BJ (cell line): ENCODE results near the gene NGLY1. TPM values are rescaled to one million over a fixed set of nuclear protein-coding genes. Genes with fewer than 3 reads are reported as not detected.

Experiments used
- CTCF ChIA-PET: fragments of 350-600 bp; formaldehyde crosslinking; extraction: SDS; loops from one replicate; lab custom pipeline; 2021; ENCODE audit warnings: antibody characterized with exemption, inconsistent platforms; lab: Yijun Ruan, JAX
- POLR2A ChIA-PET: fragments of 300-600 bp; sonication (Branson Sonifier 250); formaldehyde crosslinking; extraction: SDS; loops from one replicate; lab custom pipeline; 2021; ENCODE audit warnings: antibody characterized with exemption; lab: Charles Lee
- DNase-seq: peaks from one replicate; pipeline ENCODE4 v3.0.0-alpha.2; 2011; ENCODE audit warnings: low read depth
- H3K27me3 ChIP-seq: 2 replicates; pipeline ENCODE4 v1.6.0; 2011; ENCODE audit warnings: low read length; ENCODE audit not compliant: control insufficient read depth, insufficient read depth
- H3K36me3 ChIP-seq: 2 replicates; pipeline ENCODE4 v1.5.1; 2011; ENCODE audit warnings: low read length; ENCODE audit not compliant: control insufficient read depth, insufficient read depth
- H3K4me3 ChIP-seq: 2 replicates; pipeline ENCODE4 v1.5.1; 2011; ENCODE audit warnings: low read depth, mild to moderate bottlenecking, control low read depth, low read length
- polyA plus RNA-seq: library from polyadenylated mRNA; depleted of rRNA; stranded (reverse); fragments of >200 nt; gene quantifications from 2 replicates; pipeline ENCODE4 v1.2.3, GENCODE V29; 2011
- TF ChIP-seq, protein P1 (sequence below): IDR thresholded peaks from 2 replicates; pipeline ENCODE4 v1.5.1; 2011; ENCODE audit warnings: low read depth, mild to moderate bottlenecking, control low read depth, inconsistent platforms, low read length, moderate library complexity; ENCODE audit not compliant: insufficient read depth

NGLY1 gene
- polyA plus RNA-seq, 1 experiment: 8.2 TPM

DNA sequence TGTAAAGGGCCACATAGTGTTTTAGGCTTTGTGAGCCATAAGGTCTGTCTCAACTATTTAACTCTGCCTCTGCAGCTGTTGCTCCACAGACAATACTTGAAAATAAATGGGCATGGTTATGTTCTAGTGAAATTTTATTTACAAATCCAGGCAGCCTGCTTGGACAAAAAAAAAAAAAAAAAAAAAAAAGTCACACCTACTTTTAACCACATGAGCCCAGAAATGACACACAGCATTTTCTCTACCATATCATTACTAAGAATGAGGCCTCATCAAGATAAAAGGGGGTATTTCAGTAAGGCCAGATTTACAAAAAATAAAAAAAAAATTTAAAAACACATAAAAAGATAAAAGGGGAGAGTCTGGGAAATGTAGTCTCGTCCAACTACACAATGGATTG, 1.7 kb upstream of the NGLY1 start:
- ChIA-PET CTCF (no interaction called here), POLR2A (no interaction called here)
- no peak for DNase-seq
- no peaks in the 10 kb centered on the region for H3K36me3 ChIP-seq
- H3K4me3 ChIP-seq: no peak overlapping the region
- H3K27me3 ChIP-seq: no peaks in the 10 kb centered on the region
- TF ChIP-seq, protein P1, sequence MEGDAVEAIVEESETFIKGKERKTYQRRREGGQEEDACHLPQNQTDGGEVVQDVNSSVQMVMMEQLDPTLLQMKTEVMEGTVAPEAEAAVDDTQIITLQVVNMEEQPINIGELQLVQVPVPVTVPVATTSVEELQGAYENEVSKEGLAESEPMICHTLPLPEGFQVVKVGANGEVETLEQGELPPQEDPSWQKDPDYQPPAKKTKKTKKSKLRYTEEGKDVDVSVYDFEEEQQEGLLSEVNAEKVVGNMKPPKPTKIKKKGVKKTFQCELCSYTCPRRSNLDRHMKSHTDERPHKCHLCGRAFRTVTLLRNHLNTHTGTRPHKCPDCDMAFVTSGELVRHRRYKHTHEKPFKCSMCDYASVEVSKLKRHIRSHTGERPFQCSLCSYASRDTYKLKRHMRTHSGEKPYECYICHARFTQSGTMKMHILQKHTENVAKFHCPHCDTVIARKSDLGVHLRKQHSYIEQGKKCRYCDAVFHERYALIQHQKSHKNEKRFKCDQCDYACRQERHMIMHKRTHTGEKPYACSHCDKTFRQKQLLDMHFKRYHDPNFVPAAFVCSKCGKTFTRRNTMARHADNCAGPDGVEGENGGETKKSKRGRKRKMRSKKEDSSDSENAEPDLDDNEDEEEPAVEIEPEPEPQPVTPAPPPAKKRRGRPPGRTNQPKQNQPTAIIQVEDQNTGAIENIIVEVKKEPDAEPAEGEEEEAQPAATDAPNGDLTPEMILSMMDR: no peak

DNA sequence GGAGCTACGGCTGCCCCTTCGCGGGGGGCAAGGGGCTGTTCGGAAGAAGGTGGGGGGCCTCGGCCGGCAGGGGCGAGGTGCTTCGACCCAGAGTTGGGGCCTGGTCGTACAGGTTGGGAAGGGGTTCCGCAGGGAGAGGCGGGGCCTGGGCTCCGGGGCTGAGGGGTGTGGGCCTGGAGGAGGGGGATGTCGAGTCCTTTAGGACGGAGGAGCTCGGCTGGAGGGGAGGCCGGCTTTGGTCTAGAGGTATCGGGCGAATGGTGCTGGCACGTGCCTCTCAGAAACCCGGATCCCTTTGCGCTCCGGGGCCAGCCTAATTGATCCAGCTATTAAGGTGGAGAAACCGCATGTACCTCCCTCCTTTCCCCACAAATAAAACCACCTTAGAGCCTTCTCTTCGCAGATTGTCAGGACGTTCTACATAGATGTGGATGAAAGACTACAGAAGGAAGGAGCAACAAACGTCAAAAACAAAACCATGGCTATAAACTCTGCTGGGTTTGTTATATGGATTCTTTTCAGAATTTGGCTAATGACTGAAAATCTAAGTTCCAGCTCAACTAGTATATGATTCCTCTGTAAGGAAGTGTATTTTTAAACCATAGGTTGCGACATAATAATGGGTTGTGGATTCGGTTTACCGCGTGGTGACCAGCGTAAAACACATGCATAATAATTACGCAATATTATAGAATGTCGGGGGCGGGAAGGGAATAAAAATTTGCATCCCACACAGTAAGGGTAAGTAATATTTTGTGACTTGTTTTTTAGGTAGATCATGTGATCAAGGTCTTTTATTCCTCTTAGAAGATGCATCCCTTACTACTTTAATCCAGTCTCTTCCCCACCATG, 644 bp upstream of the NGLY1 start:
- Histone ChIP-seq H3K4me3 (peak overlapping the region; percentile 88), H3K27me3 (no peaks in the 10 kb centered on the region), H3K36me3 (no peaks in the 10 kb centered on the region)
- DNase-seq: no peak
- TF ChIP-seq, protein P1: no peak
- POLR2A ChIA-PET: no interaction called here
- CTCF ChIA-PET: interaction anchor here (1.4 kb wide), 1 partner anchor 135 kb away, joined by 4 read pairs; no protein-coding TSS in a partner anchor

DNA sequence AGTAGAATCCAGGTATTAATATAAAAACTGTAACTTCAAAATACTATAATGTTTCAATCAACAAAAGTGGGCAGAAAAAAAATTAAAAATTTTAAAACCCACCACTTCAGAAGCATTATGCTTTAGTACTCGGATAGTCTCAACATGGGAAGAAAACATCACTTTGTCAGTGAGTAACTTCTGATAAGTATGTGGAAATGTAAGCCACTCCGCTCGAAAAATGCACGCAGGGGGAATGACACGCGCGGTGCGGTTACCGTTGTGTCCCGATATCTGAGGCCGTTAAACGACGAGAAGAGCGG, 656 bp downstream of the NGLY1 start:
- no peak for DNase-seq
- POLR2A ChIA-PET: interaction anchor here (0.6 kb wide), 1 partner anchor 133 kb away, joined by 6 read pairs; no protein-coding TSS in a partner anchor
- TF ChIP-seq, protein P1: no peak
- no peaks in the 10 kb centered on the region for H3K27me3 ChIP-seq
- H3K4me3 ChIP-seq: peak overlapping the region; percentile 94
- H3K36me3 ChIP-seq: no peaks in the 10 kb centered on the region; the same call in 1 of the 2 replicates
- CTCF ChIA-PET: no interaction called here

DNA sequence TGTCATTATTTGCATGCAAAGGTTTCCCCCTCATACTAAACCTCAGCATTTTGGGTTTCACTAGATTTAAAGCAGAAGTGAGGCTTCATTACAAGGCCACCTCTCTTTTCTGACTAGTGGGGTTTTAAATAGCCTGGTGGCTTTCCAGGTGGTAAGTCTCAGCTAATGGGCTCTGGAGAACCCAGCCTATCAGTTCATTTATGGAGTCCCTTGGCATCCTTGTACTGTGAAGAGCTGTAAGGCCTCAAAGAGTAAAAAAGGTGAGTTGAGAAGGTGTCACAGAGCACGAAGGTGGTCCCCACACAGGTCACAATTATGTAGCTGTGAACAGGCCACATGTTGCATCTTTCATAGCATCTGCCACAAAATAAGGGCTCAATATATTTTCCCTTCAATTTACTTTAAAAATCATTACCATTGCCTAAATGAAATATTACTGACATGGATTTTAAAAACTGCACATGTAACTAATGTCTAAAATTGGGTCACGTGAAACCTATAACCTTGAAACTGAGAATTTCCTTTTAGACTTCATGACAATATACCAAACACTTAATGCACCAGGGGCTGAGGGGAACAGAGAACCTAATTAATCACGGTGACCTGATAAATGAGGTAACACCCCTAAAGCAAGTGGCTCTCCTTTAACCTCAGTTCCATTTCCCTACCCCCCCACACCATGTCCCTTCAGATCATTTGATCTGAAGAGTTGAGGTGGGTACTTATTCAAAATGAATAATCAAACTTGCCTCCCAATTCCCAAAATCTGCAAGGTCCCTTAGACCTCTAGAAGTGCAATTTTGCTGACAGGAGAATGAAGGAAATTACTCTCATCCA, 1.3 kb downstream of the NGLY1 start:
- H3K4me3 ChIP-seq: peak overlapping the region; percentile 94
- CTCF ChIA-PET: no interaction called here
- POLR2A ChIA-PET: no interaction called here

More for the DNA sequence above, 1.3 kb downstream of the NGLY1 start:
- no peak for DNase-seq
- Histone ChIP-seq H3K27me3 (no peaks in the 10 kb centered on the region), H3K36me3 (no peaks in the 10 kb centered on the region; the same call in 1 of the 2 replicates)
- TF ChIP-seq, protein P1: no peak
